H1 (cell line): Measurements from ENCODE around the gene FRMPD1. TPM values are rescaled to one million over a fixed set of nuclear protein-coding genes. Genes with fewer than 3 reads are reported as not detected.

Experiments
- CTCF ChIA-PET: fragments of 300-600 bp; sonication (Branson Sonifier 250); formaldehyde crosslinking; loops from one replicate; lab custom pipeline; 2021; ENCODE audit not compliant: partially characterized antibody; lab: Charles Lee
- POLR2A ChIA-PET: fragments of 300-600 bp; sonication (Branson Sonifier 250); formaldehyde crosslinking; loops from one replicate; lab custom pipeline; 2021; ENCODE audit warnings: inconsistent platforms; ENCODE audit not compliant: partially characterized antibody; lab: Charles Lee
- DNase-seq, 2 experiments: peaks; one replicate each; pipeline versions ENCODE4 v3.0.0 to v3.0.0-alpha.2; 2010 to 2022; ENCODE audit warnings: low spot score in 2 of 2, low read depth in 1 of 2, mixed read lengths in 1 of 2
- FAIRE-seq: peaks from 2 replicates; lab custom pipeline; 2011; peaks lifted over from hg19 to GRCh38; lab: Jason Lieb, UNC
- H2AFZ ChIP-seq: 2 replicates; pipeline ENCODE4 v1.8.1; 2012; ENCODE audit warnings: low read length, inconsistent platforms
- H2AK5ac ChIP-seq: 2 replicates; pipeline ENCODE4 v1.6.1; 2013; ENCODE audit warnings: low read depth, low read length
- H2BK120ac ChIP-seq: replicated peaks from 2 replicates; pipeline ENCODE3; 2013; ENCODE audit warnings: low read depth, low read length, inconsistent platforms
- H2BK12ac ChIP-seq: 2 replicates; pipeline ENCODE4 v1.6.1; 2013; ENCODE audit warnings: low read depth, low read length
- H2BK15ac ChIP-seq: 2 replicates; pipeline ENCODE4 v1.6.1; 2013; ENCODE audit warnings: low read length
- H2BK20ac ChIP-seq: 2 replicates; pipeline ENCODE4 v1.6.1; 2013; ENCODE audit warnings: low read length
- H2BK5ac ChIP-seq: 2 replicates; pipeline ENCODE4 v1.6.1; 2013; ENCODE audit warnings: low read depth, low read length
- H3K14ac ChIP-seq: 2 replicates; pipeline ENCODE4 v1.6.1; 2013; ENCODE audit warnings: inconsistent platforms; ENCODE audit not compliant: insufficient read length
- H3K18ac ChIP-seq: 2 replicates; pipeline ENCODE4 v1.6.1; 2013; ENCODE audit warnings: low read length; ENCODE audit errors: extremely low read depth
- H3K23ac ChIP-seq: 2 replicates; pipeline ENCODE4 v1.6.1; 2013; ENCODE audit warnings: inconsistent platforms; ENCODE audit not compliant: insufficient read length
- H3K23me2 ChIP-seq: 2 replicates; pipeline ENCODE4 v1.6.1; 2013; ENCODE audit warnings: low read depth, low read length
- H3K27ac ChIP-seq: 2 replicates; pipeline ENCODE4 v1.6.1; 2011; ENCODE audit warnings: low read depth, low read length, inconsistent platforms
- H3K27me3 ChIP-seq, 4 experiments: replicated peaks in 1 of 4; 1 replicate in 1 of 4; 2 replicates in 3 of 4; pipeline versions ENCODE4 v1.6.1 to v1.8.1; 2011 to 2013; ENCODE audit warnings: low read length in 3 of 4, mild to moderate bottlenecking in 3 of 4, inconsistent platforms in 2 of 4, mixed read lengths in 2 of 4, moderate library complexity in 1 of 4; ENCODE audit not compliant: control insufficient read depth in 3 of 4, insufficient read depth in 3 of 4; ENCODE audit errors: extremely low read depth in 1 of 4
- H3K36me3 ChIP-seq, 4 experiments: 2 replicates each; pipeline versions ENCODE4 v1.6.1 to v1.8.1; 2011 to 2013; ENCODE audit warnings: mild to moderate bottlenecking in 4 of 4, low read length in 3 of 4, moderate library complexity in 2 of 4, control low read depth in 1 of 4, inconsistent platforms in 1 of 4; ENCODE audit not compliant: insufficient read depth in 4 of 4, control insufficient read depth in 2 of 4
- H3K4ac ChIP-seq: replicated peaks from 2 replicates; pipeline ENCODE3; 2013; ENCODE audit warnings: low read length, low read depth, mixed read lengths, inconsistent platforms; ENCODE audit not compliant: insufficient read length
- H3K4me1 ChIP-seq, 4 experiments: replicated peaks in 1 of 4; 1 replicate in 1 of 4; 2 replicates in 3 of 4; pipeline versions ENCODE4 v1.6.1 to v1.8.1; 2011 to 2013; ENCODE audit warnings: low read length in 3 of 4, inconsistent platforms in 2 of 4, mixed read lengths in 1 of 4; ENCODE audit not compliant: insufficient read depth in 4 of 4, control insufficient read depth in 3 of 4
- H3K4me2 ChIP-seq, 2 experiments: 2 replicates each; pipeline versions ENCODE4 v1.6.1 to v1.8.1; 2011 to 2013; ENCODE audit warnings: low read depth in 2 of 2, low read length in 2 of 2, control low read depth in 1 of 2, inconsistent platforms in 1 of 2, mild to moderate bottlenecking in 1 of 2; ENCODE audit not compliant: insufficient read depth in 1 of 2
- H3K4me3 ChIP-seq, 4 experiments: fragments of 200-600, 300-600 bp in 1 of 4; sonication (generic), shearing (Covaris generic), sonication (Bioruptor Twin) in 1 of 4; 2 replicates each; pipeline versions ENCODE4 v1.5.1 to v1.8.1; 2011 to 2016; ENCODE audit warnings: low read length in 4 of 4, low read depth in 3 of 4, control low read depth in 2 of 4, inconsistent platforms in 2 of 4, mild to moderate bottlenecking in 2 of 4, mixed read lengths in 1 of 4, moderate library complexity in 1 of 4; ENCODE audit not compliant: insufficient read depth in 2 of 4; ENCODE audit errors: extremely low read depth in 1 of 4
- H3K56ac ChIP-seq: replicated peaks from 2 replicates; pipeline ENCODE3; 2013; ENCODE audit warnings: low read depth, mild to moderate bottlenecking, mixed read lengths, low read length, inconsistent platforms; ENCODE audit not compliant: insufficient read length
- H3K79me1 ChIP-seq: 2 replicates; pipeline ENCODE4 v1.6.1; 2013; ENCODE audit warnings: low read depth, low read length, control low read depth
- H3K79me2 ChIP-seq, 2 experiments: 2 replicates each; pipeline versions ENCODE4 v1.6.1 to v1.8.1; 2012 to 2013; ENCODE audit warnings: low read length in 2 of 2, mild to moderate bottlenecking in 2 of 2, inconsistent platforms in 1 of 2; ENCODE audit not compliant: insufficient read depth in 2 of 2, control insufficient read depth in 1 of 2
- H3K9ac ChIP-seq, 4 experiments: replicated peaks in 1 of 4; 1 replicate in 1 of 4; 2 replicates in 3 of 4; pipeline versions ENCODE4 v1.6.1 to v1.8.1; 2011 to 2013; ENCODE audit warnings: low read depth in 3 of 4, low read length in 3 of 4, control low read depth in 2 of 4, mild to moderate bottlenecking in 2 of 4, moderate library complexity in 2 of 4, inconsistent platforms in 1 of 4; ENCODE audit errors: extremely low read depth in 1 of 4
- H3K9me3 ChIP-seq, 2 experiments: 2 replicates each; pipeline versions ENCODE4 v1.6.1 to v1.8.1; 2012 to 2013; ENCODE audit warnings: mild to moderate bottlenecking in 2 of 2, moderate library complexity in 2 of 2, control low read depth in 1 of 2, inconsistent platforms in 1 of 2, low read depth in 1 of 2, low read length in 1 of 2, mixed read lengths in 1 of 2; ENCODE audit not compliant: insufficient read depth in 2 of 2
- H4K20me1 ChIP-seq, 2 experiments: replicated peaks in 1 of 2; 2 replicates each; pipeline versions ENCODE3 to v1.8.1; 2011 to 2013; ENCODE audit warnings: inconsistent platforms in 2 of 2, low read length in 2 of 2, mild to moderate bottlenecking in 1 of 2; ENCODE audit not compliant: insufficient read depth in 2 of 2, control insufficient read depth in 1 of 2
- H4K5ac ChIP-seq: 2 replicates; pipeline ENCODE4 v1.6.1; 2013; ENCODE audit warnings: low read length, low read depth, mixed read lengths, inconsistent platforms; ENCODE audit not compliant: insufficient read length
- H4K8ac ChIP-seq: 2 replicates; pipeline ENCODE4 v1.8.0; 2013; ENCODE audit warnings: mild to moderate bottlenecking, moderate library complexity, low read length, inconsistent platforms; ENCODE audit not compliant: insufficient read depth; ENCODE audit errors: extremely low read depth
- H4K91ac ChIP-seq: replicated peaks from 2 replicates; pipeline ENCODE3; 2013; ENCODE audit warnings: low read length, mixed read lengths, inconsistent platforms; ENCODE audit not compliant: insufficient read length
- HDAC2 ChIP-seq, 2 experiments: fragments of 300-600 bp in 1 of 2; sonication (generic) in 1 of 2; IDR thresholded peaks; 2 replicates each; pipeline ENCODE4 v1.6.1; 2011 to 2012; ENCODE audit warnings: low read depth in 2 of 2, low read length in 2 of 2, mild to moderate bottlenecking in 2 of 2, moderate library complexity in 2 of 2, borderline replicate concordance in 1 of 2, inconsistent platforms in 1 of 2
- PHF8 ChIP-seq: fragments of 200-600 bp; sonication (generic); conservative IDR thresholded peaks from 2 replicates; pipeline ENCODE4 v1.7.1; 2012; ENCODE audit warnings: low read depth, mild to moderate bottlenecking, inconsistent platforms, low read length, moderate library complexity
- WGBS, 2 experiments: shearing (Covaris generic) in 1 of 2; methylation state at CpG; one replicate each; pipeline versions ENCODE4 v1.1.6 to v1.1.7; 2013 to 2015; ENCODE audit warnings: low lambda C conversion rate in 2 of 2, mixed read lengths in 2 of 2, inconsistent platforms in 1 of 2, low coverage in 1 of 2, missing lambda C conversion rate in 1 of 2; ENCODE audit not compliant: insufficient replicate concordance in 2 of 2, insufficient coverage in 1 of 2, insufficient read length in 1 of 2; ENCODE audit errors: extremely low coverage in 1 of 2, missing lambda C conversion rate in 1 of 2; 5-methylcytosine and 5-hydroxymethylcytosine counted together
- polyA plus RNA-seq, 7 experiments: library from polyadenylated mRNA; depleted of rRNA in 3 of 7; stranded (reverse) in 5 of 7; unstranded in 2 of 7; fragments of >200 nt in 5 of 7; fragments of 200-250 nt in 2 of 7; gene quantifications; 1 replicate in 5 of 7; 2 replicates in 1 of 7; 4 replicates in 1 of 7; pipeline versions ENCODE4 v1.2.1 to v1.2.3, GENCODE V29; 2011 to 2013; ENCODE audit warnings: missing spikeins in 2 of 7, mixed read lengths in 2 of 7
- total RNA-seq: library from RNA; stranded (reverse); fragmentation: NEBNext Ultra II Directional; extraction: Animal tissue kit (Norgen Biotek cat#: 25700); gene quantifications from 2 replicates; pipeline ENCODE4 v1.2.1, GENCODE V29; 2021

The FRMPD1 gene
- total and polyA plus RNA-seq, 2 of the 8 experiments (the other 6 are each of a cell fraction or from before 2014, with no cell fraction given), result 0.27 to 0.32 TPM

- H4K8ac ChIP-seq, result no peak overlapping the region
- H3K27ac ChIP-seq, result no peak overlapping the region
- H4K5ac ChIP-seq, result no peak overlapping the region
- no peak overlapping the region for H4K91ac ChIP-seq
- H3K4me3 ChIP-seq, result no peak overlapping the region
- H3K79me2 ChIP-seq, result no peaks in the 10 kb centered on the region
- no peak overlapping the region for H2BK20ac ChIP-seq
- no peak for DNase-seq
- FAIRE-seq, result no peak
- H3K18ac ChIP-seq, result no peak overlapping the region
- H4K20me1 ChIP-seq, result no peaks in the 10 kb centered on the region
- no peaks in the 10 kb centered on the region; the same call in 1 of the 2 replicates for H3K23me2 ChIP-seq
- H3K36me3 ChIP-seq, result no peaks in the 10 kb centered on the region
- 88% methylated on average over 5 of the region's 5 CpGs; no CpG with 5 or more reads in 1 of the 2 experiments for WGBS, 2 experiments
- H3K23ac ChIP-seq, result no peak overlapping the region
- POLR2A ChIA-PET, result no interaction called here
- H3K9me3 ChIP-seq, result no peaks in the 10 kb centered on the region
- H3K4ac ChIP-seq, result no peak overlapping the region
- H2BK5ac ChIP-seq, result no peak overlapping the region
- CTCF ChIA-PET, result interaction anchor here (0.8 to 1.7 kb wide), 5 partner anchors 22 to 122 kb away, joined by 3 to 4 read pairs (median 3); no protein-coding TSS in a partner anchor
- no peak overlapping the region for H3K14ac ChIP-seq
- no peaks in the 10 kb centered on the region for H3K4me1 ChIP-seq
- H3K79me1 ChIP-seq, result no peaks in the 10 kb centered on the region
- no peak overlapping the region for H2BK120ac ChIP-seq
- H3K4me2 ChIP-seq, result no peak overlapping the region
- no peak overlapping the region for H2BK12ac ChIP-seq
- no peak overlapping the region for H2BK15ac ChIP-seq
- no peak overlapping the region for H3K56ac ChIP-seq
- H2AK5ac ChIP-seq, result no peak overlapping the region
- no peak overlapping the region for H2AFZ ChIP-seq
- no peaks in the 10 kb centered on the region for H3K27me3 ChIP-seq
- H3K9ac ChIP-seq, result no peak overlapping the region
- no peak for TF ChIP-seq HDAC2 (IDR thresholded peaks at IDR 0.05; ENCODE audit: borderline replicate concordance in 1 of 2, low read depth in 2 of 2, low read length in 2 of 2)
- no peak for TF ChIP-seq PHF8
These were observed 65.3 kb downstream of the FRMPD1 start for GRCh38 chr9:37715991-37716505.
